Gastrocnemius medialis (tissue), 4 donors: ENCODE results near the gene DLG1.

ENCODE experiments used
- POLR2A ChIP-seq, 2 donors: fragments of 450-650 bp; IDR thresholded peaks; one replicate each; pipeline ENCODE4 v1.6.1; 2017; ENCODE audit warnings: antibody characterized with exemption in 2 of 2, mild to moderate bottlenecking in 2 of 2, moderate library complexity in 2 of 2
- TF ChIP-seq, protein P1 (sequence below), 5 experiments: fragments of 450-650 bp in 3 of 5; fragments of 200-600 bp in 2 of 5; sonication (generic) in 2 of 5; IDR thresholded peaks in 4 of 5; conservative IDR thresholded peaks in 1 of 5; 1 replicate in 4 of 5; 2 replicates in 1 of 5; pipeline ENCODE4 v1.5.1; 2016 to 2019; ENCODE audit warnings: antibody characterized with exemption in 5 of 5, mild to moderate bottlenecking in 3 of 5, moderate library complexity in 3 of 5

DNA sequence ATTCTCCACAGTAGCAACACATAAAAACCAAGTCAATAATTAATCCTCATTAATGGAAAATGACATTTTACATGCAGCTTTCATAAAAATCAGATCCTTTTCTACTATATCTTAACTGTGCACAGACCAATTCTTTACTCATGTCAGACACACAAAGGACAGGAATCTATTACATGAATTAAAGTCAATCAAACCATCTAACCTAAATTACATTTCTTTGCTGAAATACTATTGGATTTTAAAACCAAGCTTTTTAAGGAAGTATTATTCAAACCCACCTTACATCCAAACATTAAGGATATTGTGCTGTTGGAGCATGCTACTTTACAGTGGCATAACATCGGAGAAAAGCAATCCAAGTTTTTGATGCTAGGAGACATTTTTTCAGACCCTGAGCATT is 72.8 kb downstream of the DLG1 start:
- TF ChIP-seq, protein P1, sequence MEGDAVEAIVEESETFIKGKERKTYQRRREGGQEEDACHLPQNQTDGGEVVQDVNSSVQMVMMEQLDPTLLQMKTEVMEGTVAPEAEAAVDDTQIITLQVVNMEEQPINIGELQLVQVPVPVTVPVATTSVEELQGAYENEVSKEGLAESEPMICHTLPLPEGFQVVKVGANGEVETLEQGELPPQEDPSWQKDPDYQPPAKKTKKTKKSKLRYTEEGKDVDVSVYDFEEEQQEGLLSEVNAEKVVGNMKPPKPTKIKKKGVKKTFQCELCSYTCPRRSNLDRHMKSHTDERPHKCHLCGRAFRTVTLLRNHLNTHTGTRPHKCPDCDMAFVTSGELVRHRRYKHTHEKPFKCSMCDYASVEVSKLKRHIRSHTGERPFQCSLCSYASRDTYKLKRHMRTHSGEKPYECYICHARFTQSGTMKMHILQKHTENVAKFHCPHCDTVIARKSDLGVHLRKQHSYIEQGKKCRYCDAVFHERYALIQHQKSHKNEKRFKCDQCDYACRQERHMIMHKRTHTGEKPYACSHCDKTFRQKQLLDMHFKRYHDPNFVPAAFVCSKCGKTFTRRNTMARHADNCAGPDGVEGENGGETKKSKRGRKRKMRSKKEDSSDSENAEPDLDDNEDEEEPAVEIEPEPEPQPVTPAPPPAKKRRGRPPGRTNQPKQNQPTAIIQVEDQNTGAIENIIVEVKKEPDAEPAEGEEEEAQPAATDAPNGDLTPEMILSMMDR (IDR thresholded peaks at IDR 0.05 in 4 of 5, conservative IDR thresholded peaks at IDR 0.05 in 1 of 5), result no peak
- TF ChIP-seq POLR2A (IDR thresholded peaks at IDR 0.05), result no peak
